Right lobe of liver (tissue), 4 donors: ENCODE data around the gene CPN1.

Source experiments
- POLR2A ChIP-seq: fragments of 450-650 bp; IDR thresholded peaks from one replicate; pipeline ENCODE4 v1.6.1; 2017; ENCODE audit warnings: antibody characterized with exemption, mild to moderate bottlenecking
- TF ChIP-seq, protein P1 (sequence below), 4 donors: fragments of 200-600 bp in 3 of 4; fragments of 450-650 bp in 1 of 4; IDR thresholded peaks; one replicate each; pipeline versions ENCODE4 v1.5.1 to v1.8.0; 2016 to 2022; ENCODE audit warnings: antibody characterized with exemption in 4 of 4, mild to moderate bottlenecking in 2 of 4
- donor health status: DM: no; HTN: no; CAD: no.
- donor health status: DM: no; HTN: no; CAD: no.
- donor health status: DM: no; HTN: yes; CAD: no.

GRCh38 chr10:99996671-99997648 lies 84.7 kb downstream of the CPN1 start:
- TF ChIP-seq, protein P1, sequence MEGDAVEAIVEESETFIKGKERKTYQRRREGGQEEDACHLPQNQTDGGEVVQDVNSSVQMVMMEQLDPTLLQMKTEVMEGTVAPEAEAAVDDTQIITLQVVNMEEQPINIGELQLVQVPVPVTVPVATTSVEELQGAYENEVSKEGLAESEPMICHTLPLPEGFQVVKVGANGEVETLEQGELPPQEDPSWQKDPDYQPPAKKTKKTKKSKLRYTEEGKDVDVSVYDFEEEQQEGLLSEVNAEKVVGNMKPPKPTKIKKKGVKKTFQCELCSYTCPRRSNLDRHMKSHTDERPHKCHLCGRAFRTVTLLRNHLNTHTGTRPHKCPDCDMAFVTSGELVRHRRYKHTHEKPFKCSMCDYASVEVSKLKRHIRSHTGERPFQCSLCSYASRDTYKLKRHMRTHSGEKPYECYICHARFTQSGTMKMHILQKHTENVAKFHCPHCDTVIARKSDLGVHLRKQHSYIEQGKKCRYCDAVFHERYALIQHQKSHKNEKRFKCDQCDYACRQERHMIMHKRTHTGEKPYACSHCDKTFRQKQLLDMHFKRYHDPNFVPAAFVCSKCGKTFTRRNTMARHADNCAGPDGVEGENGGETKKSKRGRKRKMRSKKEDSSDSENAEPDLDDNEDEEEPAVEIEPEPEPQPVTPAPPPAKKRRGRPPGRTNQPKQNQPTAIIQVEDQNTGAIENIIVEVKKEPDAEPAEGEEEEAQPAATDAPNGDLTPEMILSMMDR (IDR thresholded peaks at IDR 0.05), result no peak
- no peak for TF ChIP-seq POLR2A
